Motor neuron (in vitro differentiated cells): ENCODE results near the gene EFNA5. TPM values are rescaled to one million over a fixed set of nuclear protein-coding genes. Genes with fewer than 3 reads are reported as not detected.

Experiments used
- ATAC-seq, 8 experiments: fragments of 200-7000 bp; cut with Tn5 transposase; replicated peaks in 6 of 8; 2 replicates each; pipeline ENCODE4 v1.8.0; 2021; ENCODE audit warnings: mild to moderate bottlenecking in 8 of 8, moderate library complexity in 8 of 8
- H3K27ac ChIP-seq, 2 donors: fragments of 250-450 bp; sonication (Bioruptor Pico); 2 replicates each; pipeline ENCODE4 v1.9.0; 2021; ENCODE audit warnings: antibody characterized with exemption in 2 of 2, mild to moderate bottlenecking in 2 of 2, moderate library complexity in 1 of 2
- H3K4me1 ChIP-seq, 2 donors: fragments of 250-450 bp; sonication (Bioruptor Pico); replicated peaks in 1 of 2; 2 replicates each; pipeline ENCODE4 v1.6.1; 2021; ENCODE audit warnings: antibody characterized with exemption in 2 of 2, mild to moderate bottlenecking in 2 of 2, moderate library complexity in 1 of 2
- H3K4me3 ChIP-seq, 5 donors: fragments of 250-450 bp; sonication (Bioruptor Pico); 2 replicates each; pipeline ENCODE4 v1.9.0; 2021; ENCODE audit warnings: antibody characterized with exemption in 5 of 5, mild to moderate bottlenecking in 5 of 5, moderate library complexity in 4 of 5
- WGBS, 10 experiments: fragments of 450-650 bp; shearing (Covaris generic); methylation state at CpG; one replicate each; pipeline ENCODE4 v1.0.0; 2022; 5-methylcytosine and 5-hydroxymethylcytosine counted together
- in situ Hi-C, 9 experiments: fragments of 400-800 bp; cut with MboI; loops; one replicate each; pipeline ENCODE4 v1.15.0; 2021; ENCODE audit warnings: low sequenced_read_pairs in 9 of 9, low pct_unique_long_range_greater_than_20kb in 2 of 9; ENCODE audit not compliant: unreplicated experiment in 9 of 9
- total RNA-seq, 8 experiments: library from RNA; unstranded; fragments of 300-600 nt; gene quantifications; 2 replicates each; pipeline versions ENCODE4 v1.2.3 to v1.2.4, GENCODE V29; 2022

The EFNA5 gene
- total RNA-seq, 8 experiments from 2014 or later, result 8.5 to 88.6 (median 10.5) TPM

- Histone ChIP-seq H3K4me3 (no peak overlapping the region), H3K27ac (no peak overlapping the region), H3K4me1 (peaks cover 2 to 25% of the 10 kb centered on the region in 2 donors)
- ATAC-seq, result no peak
- WGBS, 10 experiments, result 33 to 100% (median 76%) methylated on average over 1 to 3 of the region's 3 CpGs; no CpG with 5 or more reads in 1 of the 10 experiments
- in situ Hi-C loops, result no loop called here
Observed at GRCh38 chr5:107419498-107419897, 251.2 kb downstream of the EFNA5 start.

DNA sequence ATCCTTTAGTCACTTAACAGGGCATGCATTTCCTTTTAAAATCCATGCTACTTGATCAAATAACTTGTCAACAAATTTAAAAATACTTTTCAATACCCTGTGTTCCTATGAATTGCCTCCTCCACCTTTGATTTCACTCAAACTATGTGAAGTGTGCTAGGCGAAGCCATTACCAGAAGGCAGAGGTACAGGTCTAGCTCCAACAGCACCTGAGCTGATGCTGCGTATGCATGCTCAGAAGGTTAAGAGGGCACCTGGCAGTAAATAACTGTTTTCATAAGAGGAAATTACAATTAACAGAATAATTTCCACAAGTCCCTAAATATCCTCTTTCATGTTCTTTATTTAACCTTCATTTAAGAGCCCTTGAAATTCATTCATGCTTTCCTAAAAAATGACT lies 251.8 kb downstream of the EFNA5 start:
- Histone ChIP-seq H3K27ac (no peak overlapping the region), H3K4me1 (peaks cover 2 to 25% of the 10 kb centered on the region in 2 donors), H3K4me3 (no peak overlapping the region)
- ATAC-seq, result no peak
- WGBS, 10 experiments, result 88 to 100% (median 100%) methylated on average over 1 to 2 of the region's 2 CpGs
- in situ Hi-C loops, result no loop called here

DNA sequence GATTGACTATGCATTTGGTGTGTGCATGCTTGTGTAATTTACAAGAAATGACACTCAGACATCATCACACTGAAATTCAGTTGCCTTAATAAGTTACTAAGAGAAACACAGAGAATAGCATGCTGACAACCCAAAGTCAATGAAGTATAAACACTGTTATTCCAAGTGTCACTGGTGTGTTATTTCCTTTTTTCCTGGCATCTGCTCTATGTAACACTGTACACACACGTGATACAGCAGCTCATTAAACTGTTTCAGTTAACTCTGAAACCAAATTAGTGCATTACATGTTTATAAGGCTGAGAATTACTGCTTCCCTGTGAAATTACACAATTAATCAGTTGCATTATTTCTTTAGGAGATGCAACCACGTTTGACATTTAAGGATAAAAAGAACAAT lies 252.7 kb downstream of the EFNA5 start:
- Histone ChIP-seq H3K27ac (no peak overlapping the region), H3K4me3 (no peak overlapping the region), H3K4me1 (peaks cover 2 to 25% of the 10 kb centered on the region in 2 donors)
- peak in 1 of 8 experiments; percentile 13 for ATAC-seq
- WGBS, 10 experiments, result 0 to 100% (median 67%) methylated on average over 1 to 2 of the region's 2 CpGs
- in situ Hi-C loops, result no loop called here

DNA sequence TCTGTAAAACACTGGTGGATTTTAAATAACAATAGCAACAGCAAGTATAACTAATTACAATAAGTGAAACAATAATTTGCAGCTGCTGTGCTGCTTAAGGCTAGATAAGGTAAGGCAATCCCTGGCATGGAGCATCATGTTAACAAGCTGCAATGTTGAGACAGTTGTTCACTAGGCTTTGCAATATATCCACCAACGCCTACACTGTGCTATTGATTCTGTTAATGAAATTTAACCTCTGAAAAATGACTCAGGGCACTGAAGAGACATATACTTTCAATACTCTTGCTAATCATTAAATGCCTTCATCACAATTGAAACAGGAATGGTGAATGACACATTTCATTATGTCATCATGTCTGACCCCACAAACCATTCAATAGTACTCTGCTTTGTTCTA lies 255.0 kb downstream of the EFNA5 start:
- Histone ChIP-seq H3K4me3 (no peak overlapping the region), H3K4me1 (peaks cover 2 to 25% of the 10 kb centered on the region in 2 donors), H3K27ac (no peak overlapping the region)
- 33 to 100% (median 83%) methylated on average over 1 of the region's 1 CpG; no CpG with 5 or more reads in 5 of the 10 experiments for WGBS, 10 experiments
- ATAC-seq, result peak in 4 of 8 experiments; percentile 30 to 56 (median 50)
- in situ Hi-C loops, result no loop called here

DNA sequence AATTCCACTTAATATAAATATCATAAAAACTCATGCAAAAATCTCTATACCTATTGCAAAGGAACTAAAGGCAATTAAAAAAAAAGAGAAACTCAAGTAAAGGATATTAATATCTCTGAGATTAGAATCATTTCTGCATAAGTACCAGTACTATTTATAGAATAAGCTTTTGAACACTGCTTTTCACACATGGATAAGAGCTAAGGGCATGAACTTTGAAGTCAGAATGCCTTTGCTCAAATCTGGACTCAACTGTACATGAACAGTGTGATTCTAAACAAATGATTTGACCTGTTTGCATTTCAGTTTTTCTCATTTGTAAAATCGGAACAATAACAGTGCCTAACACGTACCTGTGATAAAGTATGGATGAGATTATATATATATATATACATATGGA lies 255.9 kb downstream of the EFNA5 start:
- H3K4me1 ChIP-seq, result peaks cover 2 to 25% of the 10 kb centered on the region in 2 donors
- in situ Hi-C loops, result no loop called here
- no peak overlapping the region for H3K4me3 ChIP-seq
- WGBS, 10 experiments, result 70 to 100% (median 84%) methylated on average over 1 to 2 of the region's 2 CpGs; no CpG with 5 or more reads in 2 of the 10 experiments
- H3K27ac ChIP-seq, result no peak overlapping the region
- no peak for ATAC-seq

DNA sequence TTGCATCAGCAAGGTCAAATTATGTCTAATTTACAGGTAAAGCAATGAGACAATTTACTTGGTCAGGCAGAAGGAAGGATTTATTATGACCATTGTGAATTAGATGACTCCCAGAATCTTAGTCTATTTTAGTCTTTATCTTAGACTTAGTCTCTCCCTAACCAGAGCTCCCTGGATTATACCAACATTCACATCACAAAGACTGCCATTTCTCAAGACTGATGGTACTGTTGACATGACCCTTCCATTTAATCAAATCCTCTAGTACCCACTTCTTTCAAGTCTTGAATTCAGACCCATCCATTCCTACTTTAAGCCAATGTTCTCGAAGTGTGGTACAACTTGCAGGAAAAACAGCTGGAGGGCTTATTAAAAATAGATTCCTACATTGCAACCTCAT lies 257.0 kb downstream of the EFNA5 start:
- Histone ChIP-seq H3K4me3 (no peak overlapping the region), H3K4me1 (peaks cover 2 to 28% of the 10 kb centered on the region in 2 donors), H3K27ac (no peak overlapping the region)
- WGBS, 10 experiments, result 50 to 100% (median 78%) methylated on average over 1 of the region's 1 CpG; no CpG with 5 or more reads in 7 of the 10 experiments
- ATAC-seq, result no peak
- in situ Hi-C loops, result no loop called here

DNA sequence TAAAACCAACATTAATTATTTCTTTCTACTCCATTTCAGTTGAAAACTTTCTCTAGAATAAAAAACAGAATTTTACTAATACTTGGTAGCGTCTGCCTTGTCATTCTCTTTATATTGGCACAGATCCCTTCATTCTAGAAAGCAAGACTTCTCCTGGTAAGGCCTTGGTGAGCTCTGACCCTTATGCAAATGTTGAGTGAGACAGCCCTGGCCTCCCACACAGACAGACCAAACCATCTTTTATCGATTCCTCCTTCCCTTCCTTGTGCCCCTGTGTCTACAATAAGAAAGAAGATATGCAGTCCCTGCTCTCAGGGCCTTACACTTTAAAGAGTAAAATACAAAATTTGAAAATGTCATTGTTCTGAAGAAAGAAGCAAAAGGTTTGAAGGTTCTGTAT lies 262.2 kb downstream of the EFNA5 start:
- no peak for ATAC-seq
- H3K27ac ChIP-seq, result no peak overlapping the region
- peaks cover 0 to 19% of the 10 kb centered on the region in 2 donors for H3K4me1 ChIP-seq
- WGBS, 10 experiments, result 57 to 100% (median 88%) methylated on average over 1 to 2 of the region's 2 CpGs; no CpG with 5 or more reads in 3 of the 10 experiments
- H3K4me3 ChIP-seq, result no peak overlapping the region
- in situ Hi-C loops, result no loop called here

DNA sequence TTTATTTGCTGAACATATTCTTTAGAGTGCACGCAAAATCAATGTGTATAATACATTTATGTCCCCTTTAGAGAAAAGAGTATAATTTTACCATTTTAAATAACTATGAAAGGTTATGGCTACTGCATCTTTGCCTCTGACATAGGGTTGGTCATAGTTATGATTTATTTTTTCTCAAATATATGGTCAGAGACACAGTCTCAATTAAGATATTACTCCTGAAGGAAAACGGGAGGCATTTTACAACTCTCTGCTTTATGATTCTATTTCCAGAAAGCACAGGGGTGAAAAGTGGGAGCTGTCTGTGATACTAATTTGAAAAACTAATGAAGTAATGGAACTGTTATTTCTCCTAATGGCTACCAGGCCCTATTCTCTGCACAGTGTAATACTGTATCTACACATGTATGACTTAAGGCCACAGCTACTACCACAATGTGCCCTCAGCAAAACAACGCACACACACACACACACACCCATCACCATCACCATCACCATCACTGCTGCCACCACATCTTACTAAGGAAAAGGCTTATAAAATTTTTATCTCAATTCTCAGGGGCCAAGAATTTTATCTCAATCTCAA lies 262.9 kb downstream of the EFNA5 start:
- Histone ChIP-seq H3K27ac (no peak overlapping the region), H3K4me1 (peaks cover 4 to 27% of the 10 kb centered on the region in 2 donors), H3K4me3 (no peak overlapping the region)
- in situ Hi-C loops, result no loop called here
- ATAC-seq, result peak in 3 of 8 experiments; percentile 12 to 78 (median 66)
- 33 to 93% (median 73%) methylated on average over 1 to 3 of the region's 3 CpGs for WGBS, 10 experiments

GRCh38 chr5:107404595-107405374 lies 266.0 kb downstream of the EFNA5 start:
- Histone ChIP-seq H3K4me1 (peaks cover 17 to 45% of the 10 kb centered on the region in 2 donors), H3K27ac (no peak overlapping the region), H3K4me3 (no peak overlapping the region)
- WGBS, 10 experiments, result 42 to 95% (median 87%) methylated on average over 3 to 10 of the region's 10 CpGs; no CpG with 5 or more reads in 1 of the 10 experiments
- ATAC-seq, result no peak
- in situ Hi-C loops, result no loop called here

- Histone ChIP-seq H3K27ac (no peak overlapping the region), H3K4me3 (no peak overlapping the region), H3K4me1 (peaks cover 17 to 39% of the 10 kb centered on the region in 2 donors)
- ATAC-seq, result peak in 7 of 8 experiments; percentile 17 to 55 (median 45)
- in situ Hi-C loops, result no loop called here
- WGBS, 10 experiments, result 0 to 83% (median 28%) methylated on average over 1 to 3 of the region's 3 CpGs
Observed at GRCh38 chr5:107403228-107403953, 267.3 kb downstream of the EFNA5 start.

DNA sequence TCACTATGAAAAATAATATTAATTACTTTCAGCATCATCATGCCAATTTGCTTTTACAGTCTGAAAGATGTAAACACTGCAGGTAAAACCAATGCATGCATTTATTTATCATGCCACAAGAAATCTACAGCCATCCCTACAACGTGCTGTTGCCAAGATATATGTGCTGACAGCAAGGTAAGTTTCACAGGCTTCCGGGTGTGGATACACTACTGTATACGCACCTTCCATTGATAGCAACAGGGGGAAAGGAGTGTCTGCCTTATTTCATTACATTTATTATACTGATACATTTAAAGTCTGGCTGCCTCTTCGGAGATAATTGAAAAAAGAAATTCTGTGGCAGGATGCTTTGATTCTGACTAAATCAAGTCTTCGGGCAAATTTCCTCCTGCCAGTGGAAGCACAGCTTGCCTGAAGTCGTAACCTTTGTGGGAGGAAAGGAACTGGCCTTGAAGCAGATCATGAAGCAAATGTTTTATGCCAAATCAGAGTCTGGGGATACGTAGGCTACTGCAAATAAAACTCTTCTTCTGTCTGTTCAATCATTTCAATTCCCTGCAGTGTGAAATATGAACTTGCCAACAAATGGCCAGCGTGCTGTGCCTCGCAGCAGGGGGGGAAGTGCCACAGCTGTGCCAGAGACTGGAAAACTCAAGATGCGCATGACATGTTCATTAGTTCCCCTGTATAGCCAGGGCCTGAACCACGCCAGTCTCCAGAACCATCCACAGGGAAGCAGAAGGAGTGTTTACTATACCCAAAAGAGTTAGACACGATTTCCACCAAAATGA lies 268.1 kb downstream of the EFNA5 start:
- H3K4me3 ChIP-seq, result no peak overlapping the region
- no peak overlapping the region for H3K27ac ChIP-seq
- 18 to 63% (median 35%) methylated on average over 1 to 12 of the region's 12 CpGs for WGBS, 10 experiments
- ATAC-seq, result peak; percentile 36 to 92 (median 80)
- H3K4me1 ChIP-seq, result peaks cover 17 to 36% of the 10 kb centered on the region in 2 donors
- in situ Hi-C loops, result no loop called here

DNA sequence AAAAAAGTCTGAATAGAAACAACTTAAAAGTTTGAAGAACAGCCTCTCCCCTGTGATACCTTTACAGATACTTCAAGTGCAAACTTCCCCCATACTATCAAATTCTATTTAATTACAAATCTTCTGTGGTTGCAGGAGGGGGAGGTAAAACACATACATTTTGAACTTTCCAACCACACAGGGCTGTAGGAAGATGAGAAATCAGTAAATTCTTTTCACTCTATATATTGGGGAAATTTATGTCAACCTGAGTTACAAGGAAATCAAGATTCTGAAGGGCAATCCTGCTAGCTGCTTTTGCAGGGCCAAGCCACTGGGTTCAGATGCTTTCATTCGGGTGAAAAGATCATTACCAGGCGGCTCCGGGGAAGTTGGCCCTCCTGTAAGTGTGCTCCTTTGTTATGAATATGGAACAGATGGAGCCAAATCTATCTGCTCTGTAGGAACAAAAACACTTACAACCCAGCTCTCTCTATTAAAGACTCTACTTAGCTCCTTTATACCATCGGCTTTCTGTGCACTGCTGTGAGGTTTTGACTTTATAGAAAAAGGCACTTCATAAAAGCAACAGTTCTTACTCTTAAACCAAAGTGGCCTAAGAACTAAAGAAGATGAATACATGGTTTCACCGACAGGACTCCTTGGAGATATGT lies 269.1 kb downstream of the EFNA5 start:
- WGBS, 10 experiments, result 0 to 48% (median 10%) methylated on average over 1 to 5 of the region's 5 CpGs; no CpG with 5 or more reads in 1 of the 10 experiments
- in situ Hi-C loops, result no loop called here
- no peak overlapping the region for H3K27ac ChIP-seq
- H3K4me1 ChIP-seq, result peaks cover 17 to 36% of the 10 kb centered on the region in 2 donors
- ATAC-seq, result peak in 6 of 8 experiments; percentile 17 to 70 (median 43)
- no peak overlapping the region for H3K4me3 ChIP-seq
